GM19328 (cell line): ENCODE measurements around the gene CADPS.

Experiments
- ATAC-seq: cut with Tn5 transposase; IDR thresholded peaks from one replicate; pipeline ENCODE4 v1.9.1; 2021; ENCODE audit warnings: mild to moderate bottlenecking, moderate library complexity; ENCODE audit not compliant: unreplicated experiment

Gene CADPS

DNA sequence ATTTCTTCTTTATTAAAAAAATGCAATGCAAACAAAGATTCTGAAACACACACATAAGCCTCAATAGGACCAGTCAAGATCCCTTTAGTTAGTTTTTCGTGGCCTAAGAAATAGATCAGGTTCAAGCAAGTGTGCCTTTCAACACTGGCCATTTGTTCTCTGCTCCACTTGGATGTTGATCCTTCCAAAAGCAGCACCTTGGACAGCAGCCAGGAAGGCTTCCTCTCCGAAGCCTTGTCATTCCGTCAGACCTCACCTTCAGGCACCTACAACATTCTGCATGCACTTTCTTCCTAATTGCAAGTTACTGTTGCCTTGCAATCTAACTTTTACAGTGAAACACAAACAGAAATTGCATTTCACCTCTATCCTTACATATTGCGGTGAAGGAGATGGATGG lies 346.0 kb downstream of the CADPS start:
- no peak for ATAC-seq

DNA sequence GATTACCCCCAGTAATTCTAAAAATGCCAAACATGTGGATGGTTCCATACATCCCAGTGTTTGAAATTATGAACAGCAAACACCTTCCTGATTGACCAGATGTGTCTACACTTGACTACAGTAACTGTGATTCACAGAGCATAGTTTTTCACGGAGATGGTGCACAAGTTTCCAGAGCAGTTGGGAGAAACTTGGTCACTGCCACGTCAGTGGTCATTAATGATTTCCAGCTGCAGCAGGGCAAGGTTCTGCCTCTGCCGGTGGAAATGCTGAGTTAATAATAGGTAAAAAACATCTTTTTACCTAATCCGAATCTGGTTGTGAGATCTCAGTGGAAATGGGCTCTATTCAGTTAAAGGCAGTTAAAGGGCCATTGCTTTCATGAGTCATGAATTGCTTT lies 347.7 kb downstream of the CADPS start:
- no peak for ATAC-seq

DNA sequence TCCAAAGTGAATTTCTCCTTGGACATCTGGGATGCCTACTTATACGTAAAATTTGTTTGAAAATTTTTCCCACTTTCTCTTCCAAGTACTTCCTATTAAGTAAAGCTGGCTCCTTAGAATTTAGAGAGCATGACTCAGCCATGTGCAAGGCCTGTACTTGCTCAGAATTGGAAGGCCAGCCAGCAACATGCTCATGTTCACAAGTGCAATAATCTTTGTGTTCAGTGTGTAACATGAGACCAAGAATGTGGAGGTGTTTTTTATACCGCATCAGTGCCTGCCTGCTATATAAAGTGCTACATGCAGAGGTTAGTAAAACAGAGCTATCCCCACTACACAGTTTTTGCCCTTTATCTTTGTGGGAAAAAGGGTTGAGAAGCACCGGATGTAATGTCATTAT lies 349.9 kb downstream of the CADPS start:
- no peak for ATAC-seq

DNA sequence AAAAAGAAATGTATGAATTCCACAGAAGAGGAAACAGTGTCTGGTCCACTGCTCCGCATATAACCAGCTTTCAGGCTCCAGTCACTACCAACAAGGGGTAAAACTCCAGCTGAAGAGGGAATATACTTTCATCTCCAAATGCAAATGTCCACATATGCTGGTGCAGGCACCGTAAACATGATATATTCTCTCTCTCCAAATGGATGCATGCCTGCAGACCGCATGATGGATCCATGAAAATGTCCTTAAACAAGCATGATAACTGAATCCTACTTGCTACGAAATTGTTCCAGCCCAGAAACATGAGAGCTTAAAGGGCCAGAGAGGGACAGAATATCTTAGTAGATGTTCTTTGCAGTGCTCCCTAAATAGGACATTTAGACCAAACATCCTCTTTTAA lies 351.5 kb downstream of the CADPS start:
- no peak for ATAC-seq

DNA sequence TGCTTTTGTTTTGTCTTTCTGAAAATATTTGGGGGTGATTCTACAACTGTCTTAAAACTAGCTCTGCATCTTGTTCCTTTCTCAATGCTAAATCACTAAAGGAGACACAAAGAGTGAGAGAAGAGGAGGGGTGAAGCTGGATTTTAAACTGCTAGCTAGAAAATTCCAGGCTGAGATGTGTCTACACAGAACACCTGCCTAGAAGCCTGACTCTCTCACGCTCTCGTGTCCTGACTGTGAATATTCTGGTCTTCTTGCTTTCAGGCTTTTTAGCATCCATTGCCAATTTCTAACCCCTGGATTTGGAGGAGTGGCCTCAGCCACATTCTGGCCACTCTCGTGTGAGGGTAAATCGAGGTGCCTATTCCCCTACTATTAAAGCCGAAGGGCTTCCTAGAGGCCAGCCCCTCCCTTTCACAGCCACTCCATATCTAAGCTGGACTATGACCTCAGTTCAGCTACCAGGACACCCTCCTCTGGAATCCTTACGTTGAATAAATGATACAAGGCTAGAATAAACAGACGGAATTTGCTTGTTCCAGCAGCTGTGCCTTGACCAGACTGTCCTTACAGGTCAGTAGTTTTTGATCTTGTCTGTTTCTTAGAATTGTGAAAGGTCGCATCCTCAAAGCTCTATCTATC lies 353.6 kb downstream of the CADPS start:
- no peak for ATAC-seq

DNA sequence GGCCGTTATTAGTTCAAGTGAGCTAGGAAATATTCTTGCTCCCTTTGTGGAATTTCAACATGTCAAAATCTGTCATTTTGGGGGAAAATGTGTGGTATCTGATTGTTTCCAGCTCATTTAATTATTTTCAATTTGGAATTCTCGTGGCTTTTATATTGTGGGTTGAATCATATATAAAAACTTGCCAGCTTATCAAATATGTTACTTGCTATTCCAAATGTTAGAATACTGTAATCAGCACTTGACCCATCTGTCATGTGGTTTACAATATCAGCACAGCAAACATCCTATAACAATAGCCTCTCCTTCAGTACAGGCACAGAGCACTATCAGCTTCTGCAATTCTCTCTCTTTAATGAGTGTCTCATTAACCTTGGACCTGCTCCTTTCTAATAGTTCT lies 371.7 kb downstream of the CADPS start:
- no peak for ATAC-seq

DNA sequence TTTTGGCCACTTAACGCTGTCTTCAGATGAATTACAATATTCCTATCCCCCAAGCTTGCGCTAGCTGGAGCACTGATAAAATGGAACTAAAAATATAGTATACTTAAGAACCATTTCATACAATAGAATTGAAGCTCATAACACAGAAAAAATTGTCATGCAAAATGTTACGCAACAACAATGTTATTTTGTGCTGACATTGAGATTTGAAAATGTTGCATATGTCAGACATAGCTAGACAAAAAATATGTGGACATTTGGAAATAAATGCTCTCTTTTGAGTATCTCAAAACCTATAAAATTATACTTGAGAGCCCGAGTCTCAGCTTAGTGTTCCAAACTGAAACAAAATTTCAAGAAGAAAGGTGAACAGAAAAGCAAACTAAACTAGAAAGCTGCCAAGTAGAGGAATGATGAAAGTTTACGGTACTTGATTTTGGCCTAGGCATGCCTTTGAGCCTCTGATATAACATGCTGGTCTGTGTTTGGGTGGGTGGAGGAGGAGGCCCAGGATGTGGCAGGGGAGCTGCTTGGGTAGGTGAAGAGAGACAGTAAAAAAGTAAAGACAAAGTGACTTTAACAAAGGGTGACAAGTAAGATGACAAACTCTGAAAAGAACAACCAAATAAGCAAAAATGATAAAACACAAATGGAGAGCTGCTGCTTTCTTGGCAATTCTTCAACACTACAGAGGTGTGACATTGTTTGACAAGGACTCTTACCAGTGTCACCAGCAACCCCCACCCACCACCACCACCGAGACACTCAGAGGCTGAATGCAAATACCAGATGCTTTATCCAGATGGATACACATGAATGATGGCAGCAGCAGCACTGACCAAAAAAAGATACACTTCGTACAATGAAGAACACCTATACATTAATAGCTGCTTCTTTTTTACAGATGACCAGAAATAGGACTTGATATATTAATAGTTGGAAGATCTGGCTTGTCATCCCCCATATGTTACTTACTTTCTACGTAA lies 372.6 kb downstream of the CADPS start:
- ATAC-seq = no peak

DNA sequence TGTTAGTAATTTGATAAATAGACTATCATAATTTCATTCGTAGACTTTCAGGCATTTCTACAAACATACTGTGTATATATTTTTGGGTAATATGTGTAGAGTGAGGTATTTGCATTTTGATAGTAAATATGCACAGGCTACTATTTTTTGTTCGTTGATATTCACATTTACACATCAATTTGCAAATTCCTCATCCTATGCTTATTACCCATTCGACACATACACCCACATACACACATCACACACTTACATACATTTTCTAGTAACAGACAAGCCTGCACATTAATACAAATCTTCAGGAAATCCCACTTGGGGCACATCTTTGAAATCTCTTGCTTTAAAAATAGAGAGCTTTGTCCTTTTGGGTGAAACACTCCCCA lies 373.9 kb downstream of the CADPS start:
- ATAC-seq = no peak

DNA sequence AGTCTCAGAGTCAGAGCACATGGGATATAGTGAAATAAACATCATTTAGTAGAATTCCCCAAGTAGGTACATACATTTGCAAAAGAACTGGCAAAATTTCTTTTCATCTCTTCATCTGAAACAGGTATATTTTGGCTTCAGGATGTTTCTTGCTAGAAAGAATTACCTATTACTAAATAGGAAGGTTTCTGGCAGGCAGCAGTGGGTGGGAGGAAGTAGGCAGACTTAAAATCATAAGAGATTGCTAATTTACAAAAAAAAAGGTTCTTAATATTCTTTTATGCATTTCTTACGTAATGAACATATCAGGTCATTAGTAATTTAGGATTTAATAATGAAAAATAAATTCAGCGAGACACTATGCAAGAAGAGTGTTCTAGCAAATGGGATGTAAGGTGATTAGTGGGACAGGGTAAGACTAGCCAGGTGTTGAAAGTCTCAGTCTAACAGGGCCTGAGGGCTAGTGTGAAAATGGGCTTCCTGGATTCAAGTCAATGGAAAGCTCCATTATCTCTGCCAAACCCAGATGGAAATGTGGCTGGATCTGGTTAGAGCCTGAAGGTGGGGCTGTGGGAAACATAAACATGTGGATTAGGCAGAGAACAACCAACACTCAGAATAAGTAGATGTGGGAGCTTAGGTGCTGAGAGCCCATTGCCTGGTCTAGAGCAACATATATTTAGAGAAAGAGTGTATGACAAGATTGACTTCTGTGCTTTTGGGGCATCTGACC lies 374.5 kb downstream of the CADPS start:
- ATAC-seq = no peak

DNA sequence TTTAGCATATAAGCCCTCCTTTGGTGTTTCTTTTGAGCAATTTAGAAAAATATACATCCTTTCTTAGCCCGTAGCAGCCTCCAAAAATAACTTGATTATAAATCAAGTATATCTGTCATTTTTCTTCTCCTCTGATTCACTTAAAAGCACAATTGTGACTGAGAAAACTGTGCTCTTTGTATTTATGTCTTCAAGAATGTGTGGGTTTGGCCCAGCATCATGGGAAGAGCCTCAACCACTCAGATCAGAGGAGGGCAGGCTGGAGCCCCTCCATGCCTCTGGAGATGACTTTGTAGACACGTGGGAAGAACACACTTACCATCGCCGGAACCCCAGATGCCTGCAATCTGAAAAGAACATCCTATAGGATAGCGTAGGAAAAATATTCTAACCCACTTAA lies 378.1 kb downstream of the CADPS start:
- ATAC-seq = no peak

DNA sequence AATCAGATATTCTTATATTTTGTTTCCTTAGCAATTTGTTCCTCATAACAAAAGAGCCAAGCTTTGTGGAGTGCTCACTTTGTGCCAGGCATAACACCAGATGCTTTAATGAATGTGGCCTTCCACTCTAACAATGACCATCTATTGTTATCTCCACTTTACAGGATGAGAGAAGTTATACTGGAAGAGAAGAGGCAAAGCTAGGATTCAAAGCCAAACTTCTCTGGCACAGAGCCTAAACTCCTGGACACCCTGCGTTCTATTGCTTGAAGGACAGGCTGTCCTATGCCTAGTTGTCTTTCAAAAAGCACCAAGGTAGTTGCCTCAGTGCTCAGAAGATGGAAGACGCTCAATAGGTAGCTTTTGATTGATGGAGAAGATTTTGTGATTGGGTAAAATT lies 378.7 kb downstream of the CADPS start:
- ATAC-seq = no peak

DNA sequence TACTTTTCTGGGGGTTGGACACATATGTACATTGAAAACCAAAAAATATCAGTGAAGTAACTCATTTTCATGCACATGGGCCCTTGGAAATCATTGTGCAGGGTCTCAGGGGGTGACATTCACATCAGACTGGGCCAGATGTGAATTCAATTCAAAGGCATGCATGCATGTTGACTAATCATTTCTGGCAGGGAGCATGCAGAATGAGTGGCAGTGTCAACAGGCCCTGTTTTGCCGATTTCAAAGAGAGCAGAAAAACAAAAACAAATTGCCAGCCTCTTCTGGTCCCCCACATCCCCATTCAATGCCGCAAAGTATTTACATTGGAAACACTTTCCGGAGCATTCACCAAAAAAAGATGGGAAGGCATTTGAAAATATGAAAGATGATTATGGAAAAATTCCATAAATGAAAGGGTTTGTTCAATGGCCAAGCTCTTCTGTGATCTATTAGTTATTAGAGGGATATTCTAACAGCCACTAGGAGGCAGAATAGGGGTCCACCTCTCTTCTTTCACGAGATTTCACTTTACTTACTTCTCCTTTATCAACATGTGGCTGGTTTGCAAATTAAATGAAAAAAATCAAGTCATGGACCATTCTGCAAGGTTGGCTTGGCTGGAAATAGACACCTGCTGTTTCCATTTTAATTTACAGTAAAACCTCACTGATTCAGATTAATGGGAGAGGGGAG lies 382.0 kb downstream of the CADPS start:
- no peak for ATAC-seq

DNA sequence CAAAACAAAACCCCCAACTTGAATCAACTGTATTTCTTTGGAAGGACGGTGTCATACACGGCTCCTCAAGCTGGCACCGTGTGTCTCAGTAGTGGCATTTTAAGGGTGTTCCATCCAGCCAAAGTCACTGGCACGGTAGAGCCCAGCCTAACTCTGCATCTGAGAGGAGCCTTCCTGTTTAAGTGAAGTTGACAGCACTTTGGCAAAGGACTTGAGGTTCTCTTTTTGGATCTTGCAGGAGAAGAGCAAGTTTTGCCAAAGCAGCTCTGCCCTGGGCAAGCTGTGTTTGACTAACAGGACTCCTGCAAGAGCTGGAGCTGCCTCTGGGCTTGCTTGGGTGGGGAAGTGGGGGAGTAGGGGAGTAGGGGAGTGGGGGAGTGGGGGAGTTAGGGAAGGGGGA lies 392.3 kb downstream of the CADPS start:
- ATAC-seq = no peak

DNA sequence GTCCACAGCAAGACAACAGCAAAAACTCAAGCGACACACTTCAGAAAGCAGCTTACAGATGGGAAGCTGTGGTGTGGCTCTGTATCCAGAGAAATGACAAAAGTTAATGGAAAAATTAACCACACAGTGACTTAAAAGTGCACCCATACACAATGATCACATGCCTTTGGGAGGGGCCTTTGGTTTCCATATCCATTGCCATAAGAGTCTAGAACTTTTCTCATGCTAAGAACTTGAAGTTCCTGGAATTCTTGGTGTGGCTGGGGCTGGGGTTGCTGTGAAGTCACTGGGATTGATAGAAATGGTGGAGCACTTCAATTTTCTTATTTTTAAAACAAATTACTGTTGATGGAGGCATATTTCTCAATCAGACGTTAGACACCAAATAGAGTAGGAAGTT lies 393.3 kb downstream of the CADPS start:
- no peak for ATAC-seq

DNA sequence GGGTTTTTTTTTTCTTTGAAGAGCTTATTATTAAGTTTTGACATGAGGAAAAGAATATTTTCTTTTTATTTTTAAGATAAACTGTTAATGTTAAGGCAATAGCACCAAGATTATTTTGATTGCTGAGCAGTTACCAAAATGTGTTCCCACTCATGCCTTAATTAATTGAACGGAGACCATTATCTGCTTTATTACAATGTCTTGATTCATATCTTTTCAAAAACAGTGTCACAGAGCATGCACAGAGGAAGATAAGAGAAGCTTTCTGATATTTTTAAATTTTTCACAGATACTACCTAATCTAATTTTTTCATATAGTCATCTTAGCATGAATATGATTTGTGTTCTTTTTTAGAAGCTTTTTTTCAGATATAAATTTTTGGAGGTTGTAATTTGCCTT lies 395.2 kb downstream of the CADPS start:
- no peak for ATAC-seq

DNA sequence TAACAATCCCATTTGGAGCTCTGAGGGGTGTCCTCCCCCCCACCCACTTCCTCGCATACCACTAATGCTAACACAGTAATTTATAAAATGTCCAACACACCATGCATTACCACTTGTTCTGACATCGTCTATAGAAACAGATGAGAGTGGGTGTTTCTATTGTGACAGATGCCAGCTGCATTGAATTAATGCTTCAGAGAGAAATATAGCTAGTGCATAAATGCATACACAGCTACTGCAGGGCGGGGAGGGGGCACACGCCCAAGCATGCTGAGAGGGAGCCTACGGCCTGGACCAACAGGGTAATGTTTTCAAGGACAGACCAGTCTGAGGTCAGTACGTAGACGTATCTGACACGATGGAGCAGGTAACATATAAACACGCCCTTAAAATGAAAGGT lies 395.9 kb downstream of the CADPS start:
- ATAC-seq = no peak

DNA sequence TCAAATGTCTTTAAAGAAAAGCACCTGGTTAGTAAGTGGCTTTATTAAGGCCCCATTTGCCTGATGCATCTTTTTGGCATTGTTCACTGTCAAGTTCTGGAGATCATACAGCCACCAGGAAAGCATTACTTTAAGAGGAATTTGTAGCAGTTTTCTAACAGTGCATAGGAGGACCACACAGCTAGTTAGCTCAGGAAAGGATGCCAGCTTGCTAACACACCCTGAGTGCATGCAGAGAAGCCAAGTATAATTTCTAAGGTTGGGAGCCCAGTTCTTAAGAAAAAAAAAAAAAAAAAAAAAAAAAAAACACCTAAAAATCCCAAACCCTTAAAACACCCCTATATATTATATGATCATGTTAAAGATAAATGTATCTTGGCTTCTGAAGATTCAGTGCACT lies 399.9 kb downstream of the CADPS start:
- ATAC-seq = no peak

DNA sequence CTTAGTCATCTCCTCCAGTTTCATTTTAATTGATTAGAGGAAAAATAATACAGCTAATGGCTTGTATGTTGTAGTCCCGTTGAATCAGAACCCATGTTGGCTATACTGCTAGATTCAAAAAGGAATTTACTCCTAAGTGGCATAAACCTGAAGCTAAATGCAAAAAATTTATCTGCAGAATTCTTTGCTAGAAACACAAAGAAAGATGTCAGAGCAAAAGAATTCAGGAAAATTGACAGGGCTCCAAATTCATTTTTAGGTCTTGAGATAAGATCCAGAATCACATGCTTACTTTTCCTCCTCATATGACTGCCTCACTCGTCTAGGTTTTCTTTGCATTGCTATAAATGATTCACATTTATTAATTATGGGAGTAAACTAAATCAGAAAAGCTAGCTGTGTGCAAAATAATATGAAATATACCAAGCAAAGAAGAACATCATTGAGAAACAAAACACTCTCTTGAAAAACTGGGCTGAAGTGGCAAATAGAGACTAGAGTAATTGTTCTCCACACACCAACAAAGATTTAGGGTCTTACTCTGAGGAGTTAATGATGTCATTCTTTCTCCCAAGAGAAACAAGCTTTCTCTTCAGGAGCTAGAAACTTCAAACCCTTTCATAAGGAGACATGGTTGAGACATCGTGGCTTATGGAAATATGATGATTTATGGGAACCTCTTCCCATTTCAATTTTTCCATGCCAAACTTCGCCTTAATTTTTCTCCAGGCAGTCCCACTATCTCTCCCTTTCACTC lies 407.1 kb downstream of the CADPS start:
- ATAC-seq = no peak

DNA sequence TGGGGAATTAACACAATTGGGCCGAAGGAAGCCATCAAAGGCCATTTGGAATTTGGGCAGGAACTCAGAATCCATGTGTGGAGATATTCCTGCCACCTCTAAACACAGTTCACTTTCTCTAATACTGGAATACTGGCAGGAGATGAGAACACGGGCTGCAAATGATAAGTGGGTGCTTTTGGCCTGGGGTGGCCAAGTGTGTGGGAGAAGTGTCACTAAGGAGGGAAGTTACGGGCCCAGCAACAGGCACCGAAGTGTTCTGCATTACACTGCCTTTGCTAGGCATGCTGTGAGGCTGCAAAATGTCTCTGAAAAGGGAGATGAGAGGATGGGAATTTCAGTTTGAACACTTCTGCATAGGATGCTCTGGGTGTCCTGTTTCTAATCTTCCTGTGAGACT lies 412.4 kb downstream of the CADPS start:
- ATAC-seq = no peak

DNA sequence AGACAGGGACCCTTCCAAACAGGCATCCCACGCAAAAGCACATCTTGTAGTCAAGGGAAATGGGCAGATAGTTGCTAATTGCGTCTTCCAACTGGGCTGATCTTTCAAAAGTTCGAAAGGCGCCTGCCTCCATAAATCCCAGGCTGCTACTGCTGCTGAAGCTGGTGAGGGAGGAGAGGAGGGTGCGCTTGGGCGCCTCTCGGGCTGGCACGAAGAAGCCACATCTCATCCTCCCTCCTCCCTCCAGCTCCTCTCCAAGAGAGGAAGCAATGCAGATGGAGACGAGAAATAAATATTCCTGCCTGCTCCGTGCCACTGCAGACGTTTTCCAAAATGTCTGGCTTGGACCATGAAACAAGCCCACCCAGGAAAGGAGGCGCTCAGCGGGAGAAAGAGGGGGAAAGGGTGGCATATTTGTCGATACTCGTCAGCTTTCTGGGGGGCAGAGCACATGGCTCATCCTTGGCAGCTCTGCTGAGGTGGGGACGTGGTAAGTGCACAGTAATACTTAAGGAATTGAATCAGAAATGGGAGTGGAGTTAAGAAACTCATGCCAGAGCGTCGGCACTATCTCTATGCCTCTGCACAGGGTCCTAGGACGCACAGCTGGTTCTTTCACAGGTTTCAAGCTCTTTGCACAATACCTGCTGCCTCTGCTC lies 413.0 kb downstream of the CADPS start:
- ATAC-seq = no peak
